ENCODE measurements around the gene USP9Y.

DNA sequence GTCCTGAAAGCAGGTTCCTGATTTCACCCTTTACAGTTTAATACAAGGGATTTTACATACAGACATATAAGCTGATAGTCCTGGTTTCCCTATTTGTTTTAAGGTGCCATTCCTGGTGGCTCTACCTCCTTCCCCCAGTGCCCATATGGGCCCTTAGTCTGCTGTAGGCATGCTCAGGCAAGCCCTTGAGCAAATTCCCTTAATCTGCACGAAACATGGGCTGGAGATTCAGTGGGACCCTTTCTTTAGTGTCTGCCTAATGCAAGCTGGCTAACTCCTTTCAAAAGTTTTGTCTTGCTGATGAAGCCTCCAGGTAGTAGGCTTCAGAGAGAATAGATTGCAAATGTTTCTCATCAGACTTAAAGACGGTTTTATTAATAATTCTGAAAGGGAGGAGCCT, 22.9 kb upstream of the USP9Y start:
- TF ChIP-seq, protein P1, sequence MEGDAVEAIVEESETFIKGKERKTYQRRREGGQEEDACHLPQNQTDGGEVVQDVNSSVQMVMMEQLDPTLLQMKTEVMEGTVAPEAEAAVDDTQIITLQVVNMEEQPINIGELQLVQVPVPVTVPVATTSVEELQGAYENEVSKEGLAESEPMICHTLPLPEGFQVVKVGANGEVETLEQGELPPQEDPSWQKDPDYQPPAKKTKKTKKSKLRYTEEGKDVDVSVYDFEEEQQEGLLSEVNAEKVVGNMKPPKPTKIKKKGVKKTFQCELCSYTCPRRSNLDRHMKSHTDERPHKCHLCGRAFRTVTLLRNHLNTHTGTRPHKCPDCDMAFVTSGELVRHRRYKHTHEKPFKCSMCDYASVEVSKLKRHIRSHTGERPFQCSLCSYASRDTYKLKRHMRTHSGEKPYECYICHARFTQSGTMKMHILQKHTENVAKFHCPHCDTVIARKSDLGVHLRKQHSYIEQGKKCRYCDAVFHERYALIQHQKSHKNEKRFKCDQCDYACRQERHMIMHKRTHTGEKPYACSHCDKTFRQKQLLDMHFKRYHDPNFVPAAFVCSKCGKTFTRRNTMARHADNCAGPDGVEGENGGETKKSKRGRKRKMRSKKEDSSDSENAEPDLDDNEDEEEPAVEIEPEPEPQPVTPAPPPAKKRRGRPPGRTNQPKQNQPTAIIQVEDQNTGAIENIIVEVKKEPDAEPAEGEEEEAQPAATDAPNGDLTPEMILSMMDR (IDR thresholded peaks at IDR 0.05): no peak
- no peak for TF ChIP-seq POLR2A (IDR thresholded peaks at IDR 0.05)
